Endodermal cell (in vitro differentiated cells): Measurements from ENCODE around the gene SUSD6. TPM values are rescaled to one million over a fixed set of nuclear protein-coding genes. Genes with fewer than 3 reads are reported as not detected.

ENCODE experiments used
- DNase-seq: peaks from one replicate; pipeline ENCODE4 v3.0.0-alpha.2; 2017
- H3K27ac ChIP-seq: 2 replicates; pipeline ENCODE4 v1.5.1; 2013; ENCODE audit warnings: mild to moderate bottlenecking, low read depth, low read length, moderate library complexity
- H3K27me3 ChIP-seq: 2 replicates; pipeline ENCODE4 v1.6.1; 2013; ENCODE audit warnings: mild to moderate bottlenecking, low read length, moderate library complexity; ENCODE audit not compliant: insufficient read depth, control insufficient read depth, poor library complexity, severe bottlenecking
- H3K36me3 ChIP-seq: 2 replicates; pipeline ENCODE4 v1.7.0; 2013; ENCODE audit warnings: mild to moderate bottlenecking, low read length, moderate library complexity; ENCODE audit not compliant: control insufficient read depth, insufficient read depth
- H3K4me1 ChIP-seq: one replicate; pipeline ENCODE4 v1.7.0; 2013; ENCODE audit warnings: low read length; ENCODE audit not compliant: control insufficient read depth, insufficient read depth
- H3K4me3 ChIP-seq: 2 replicates; pipeline ENCODE4 v1.5.1; 2013; ENCODE audit warnings: mild to moderate bottlenecking, low read length, moderate library complexity
- H3K9ac ChIP-seq: 2 replicates; pipeline ENCODE4 v1.6.1; 2013; ENCODE audit warnings: mild to moderate bottlenecking, low read length, moderate library complexity; ENCODE audit not compliant: poor library complexity, severe bottlenecking; ENCODE audit errors: extremely low read depth
- H3K9me3 ChIP-seq: 2 replicates; pipeline ENCODE4 v1.6.1; 2013; ENCODE audit warnings: mild to moderate bottlenecking, low read length, moderate library complexity; ENCODE audit not compliant: control insufficient read depth
- H3K27ac Mint-ChIP-seq: 2 replicates; pipeline ENCODE4 v1.8.0; 2020; ENCODE audit warnings: mixed read lengths
- H3K27me3 Mint-ChIP-seq: 2 replicates; pipeline ENCODE4 v1.8.0; 2021; ENCODE audit warnings: mild to moderate bottlenecking, mixed read lengths; ENCODE audit not compliant: insufficient read depth
- H3K36me3 Mint-ChIP-seq: 2 replicates; pipeline ENCODE4 v1.8.0; 2020; ENCODE audit warnings: low read depth, mixed read lengths
- H3K4me1 Mint-ChIP-seq: 2 replicates; pipeline ENCODE4 v1.8.0; 2020; ENCODE audit warnings: mixed read lengths
- H3K4me3 Mint-ChIP-seq: 2 replicates; pipeline ENCODE4 v1.8.0; 2020; ENCODE audit warnings: mild to moderate bottlenecking, moderate library complexity, mixed read lengths
- H3K9me3 Mint-ChIP-seq: 2 replicates; pipeline ENCODE4 v1.8.0; 2020; ENCODE audit warnings: mild to moderate bottlenecking, mixed read lengths
- WGBS, 2 experiments: methylation state at CpG; one replicate each; pipeline versions ENCODE4 v1.1.5 to v1.1.7; 2013; ENCODE audit warnings: missing lambda C conversion rate in 2 of 2, mixed read lengths in 1 of 2; ENCODE audit not compliant: insufficient coverage in 1 of 2, insufficient read length in 1 of 2; 5-methylcytosine and 5-hydroxymethylcytosine counted together
- total RNA-seq, 2 donors: library from RNA; stranded (reverse); fragmentation: NEBNext Ultra II Directional in 1 of 2; extraction: Animal tissue kit (Norgen Biotek cat#: 25700) in 1 of 2; gene quantifications; 2 replicates in 1 of 2; 3 replicates in 1 of 2; pipeline ENCODE4 v1.2.1, GENCODE V29; 2021
- TF ChIP-seq, protein P1 (sequence below): fragments of 200-600 bp; sonication (generic); conservative IDR thresholded peaks from 2 replicates; pipeline ENCODE4 v1.5.0; 2021; ENCODE audit warnings: antibody characterized with exemption, mild to moderate bottlenecking

The SUSD6 gene
- total RNA-seq, 2 donors from 2014 or later, result 5.7 to 5.9 TPM

DNA sequence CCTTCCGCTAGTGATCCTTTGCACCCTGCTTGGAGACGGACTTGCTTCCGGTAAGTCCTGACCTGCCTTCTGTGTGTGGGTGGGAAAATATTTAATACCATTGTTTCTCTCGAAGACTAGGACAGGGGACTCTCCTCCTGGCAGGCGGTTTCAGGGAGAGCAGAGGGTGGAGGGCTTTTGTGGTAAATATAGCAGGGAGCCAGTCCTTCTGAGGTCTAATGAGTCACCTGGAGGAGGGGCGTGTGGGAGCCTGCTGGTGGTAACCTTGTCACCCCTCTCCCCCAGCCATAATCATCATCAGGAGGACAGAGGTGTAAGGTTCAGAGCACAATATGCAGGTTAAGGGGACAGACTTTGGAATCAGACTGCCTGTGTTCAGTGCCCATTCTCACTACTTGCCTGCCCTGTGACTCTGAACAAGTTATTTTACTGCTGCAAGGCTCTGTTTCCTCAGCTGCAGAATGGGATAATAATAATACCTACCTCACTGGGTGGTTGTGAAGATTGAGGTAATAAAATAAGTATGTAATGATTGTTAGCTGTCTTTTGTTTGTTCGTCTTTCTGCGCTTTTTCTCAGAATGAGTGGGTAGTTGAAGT, 47.4 kb downstream of the SUSD6 start:
- Histone ChIP-seq H3K9ac (no peak overlapping the region), H3K4me1 (peaks cover 12% of the 10 kb centered on the region), H3K36me3 (peaks cover 6% of the 10 kb centered on the region), H3K27me3 (no peaks in the 10 kb centered on the region), H3K4me3 (no peak overlapping the region), H3K27ac (no peak overlapping the region), H3K9me3 (no peaks in the 10 kb centered on the region)
- H3K27me3 Mint-ChIP-seq, result no peaks in the 10 kb centered on the region
- no peak overlapping the region for H3K4me3 Mint-ChIP-seq
- DNase-seq, result no peak
- WGBS, 2 experiments, result 73 to 94% methylated on average over 3 to 8 of the region's 8 CpGs
- peaks cover 48% of the 10 kb centered on the region for H3K4me1 Mint-ChIP-seq
- no peaks in the 10 kb centered on the region for H3K36me3 Mint-ChIP-seq
- H3K9me3 Mint-ChIP-seq, result no peaks in the 10 kb centered on the region
- TF ChIP-seq, protein P1, sequence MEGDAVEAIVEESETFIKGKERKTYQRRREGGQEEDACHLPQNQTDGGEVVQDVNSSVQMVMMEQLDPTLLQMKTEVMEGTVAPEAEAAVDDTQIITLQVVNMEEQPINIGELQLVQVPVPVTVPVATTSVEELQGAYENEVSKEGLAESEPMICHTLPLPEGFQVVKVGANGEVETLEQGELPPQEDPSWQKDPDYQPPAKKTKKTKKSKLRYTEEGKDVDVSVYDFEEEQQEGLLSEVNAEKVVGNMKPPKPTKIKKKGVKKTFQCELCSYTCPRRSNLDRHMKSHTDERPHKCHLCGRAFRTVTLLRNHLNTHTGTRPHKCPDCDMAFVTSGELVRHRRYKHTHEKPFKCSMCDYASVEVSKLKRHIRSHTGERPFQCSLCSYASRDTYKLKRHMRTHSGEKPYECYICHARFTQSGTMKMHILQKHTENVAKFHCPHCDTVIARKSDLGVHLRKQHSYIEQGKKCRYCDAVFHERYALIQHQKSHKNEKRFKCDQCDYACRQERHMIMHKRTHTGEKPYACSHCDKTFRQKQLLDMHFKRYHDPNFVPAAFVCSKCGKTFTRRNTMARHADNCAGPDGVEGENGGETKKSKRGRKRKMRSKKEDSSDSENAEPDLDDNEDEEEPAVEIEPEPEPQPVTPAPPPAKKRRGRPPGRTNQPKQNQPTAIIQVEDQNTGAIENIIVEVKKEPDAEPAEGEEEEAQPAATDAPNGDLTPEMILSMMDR, result no peak
- peak overlapping the region; percentile 38 for H3K27ac Mint-ChIP-seq

DNA sequence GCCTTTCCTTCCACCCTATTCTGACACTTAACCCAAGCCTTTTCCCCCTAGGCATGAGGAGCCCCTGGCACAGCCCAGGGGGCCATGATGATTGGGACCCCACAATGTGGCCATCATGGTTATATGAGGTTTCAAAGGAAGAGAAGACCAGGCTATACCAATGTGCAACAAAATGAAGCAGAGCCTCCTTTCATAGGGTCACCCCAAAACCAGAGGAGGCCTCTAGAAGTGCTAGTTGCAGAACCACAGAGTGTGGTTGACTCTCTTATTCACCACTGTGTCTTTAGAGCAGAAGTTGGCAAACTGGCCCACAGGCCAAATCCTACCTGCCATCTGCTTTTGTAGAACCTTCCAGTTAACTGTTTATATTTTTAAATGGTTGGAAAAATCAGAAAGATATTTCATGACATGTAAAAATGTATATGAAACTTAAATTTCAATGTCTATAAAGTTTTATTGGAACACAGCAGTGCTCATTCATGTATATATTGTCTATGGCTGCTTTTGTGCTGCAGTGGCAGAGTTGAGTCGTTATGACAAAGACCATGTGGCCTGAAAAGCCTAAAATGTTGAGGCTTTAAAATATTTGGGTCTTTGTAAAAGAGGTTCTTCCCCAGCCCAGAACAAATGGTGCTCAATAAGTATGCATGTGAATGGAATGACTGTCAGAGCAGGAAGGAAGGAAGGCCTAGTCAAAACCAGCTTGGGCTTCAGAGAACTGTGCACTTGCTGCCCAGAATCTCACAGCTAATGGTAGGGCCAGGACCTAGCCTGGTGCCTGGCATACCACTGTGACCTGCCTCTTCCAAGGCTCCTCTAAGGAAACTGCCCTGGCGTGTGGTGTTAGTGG, 49.2 kb downstream of the SUSD6 start:
- Histone ChIP-seq H3K27me3 (no peaks in the 10 kb centered on the region), H3K9ac (no peak overlapping the region), H3K27ac (no peak overlapping the region), H3K4me3 (no peak overlapping the region), H3K4me1 (peaks cover 18% of the 10 kb centered on the region), H3K36me3 (peaks cover 6% of the 10 kb centered on the region), H3K9me3 (no peaks in the 10 kb centered on the region)
- H3K4me3 Mint-ChIP-seq, result no peak overlapping the region
- TF ChIP-seq, protein P1, result no peak
- H3K9me3 Mint-ChIP-seq, result no peaks in the 10 kb centered on the region
- no peak for DNase-seq
- H3K4me1 Mint-ChIP-seq, result peaks cover 54% of the 10 kb centered on the region
- H3K36me3 Mint-ChIP-seq, result no peaks in the 10 kb centered on the region
- 82 to 87% methylated on average over 2 of the region's 2 CpGs for WGBS, 2 experiments
- H3K27ac Mint-ChIP-seq, result peak overlapping the region; percentile 32
- no peaks in the 10 kb centered on the region for H3K27me3 Mint-ChIP-seq

DNA sequence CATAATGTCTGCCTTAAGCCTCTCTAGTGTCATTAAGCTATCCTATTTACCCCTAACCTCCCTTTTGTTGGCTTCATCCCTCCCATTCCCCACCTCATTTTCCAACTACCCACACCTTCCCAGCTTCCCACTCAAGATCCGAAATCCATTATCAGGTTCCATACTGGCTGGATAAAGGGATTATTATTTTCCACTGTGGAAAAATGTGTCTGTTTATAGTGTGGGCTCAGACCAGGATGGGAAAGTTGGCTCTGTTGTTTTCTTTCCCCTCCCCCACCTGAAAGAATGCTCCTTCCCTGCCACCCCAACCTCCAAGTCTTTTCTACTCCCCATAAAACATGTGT, 49.8 kb downstream of the SUSD6 start:
- WGBS, 2 experiments, result 100% methylated on average over 1 of the region's 1 CpG; no CpG with 5 or more reads in 1 of the 2 experiments
- Mint-ChIP-seq H3K27ac (peak overlapping the region; percentile 32), H3K9me3 (no peaks in the 10 kb centered on the region), H3K36me3 (no peaks in the 10 kb centered on the region), H3K4me1 (peaks cover 57% of the 10 kb centered on the region), H3K4me3 (no peak overlapping the region), H3K27me3 (no peaks in the 10 kb centered on the region)
- TF ChIP-seq, protein P1, result no peak
- peaks cover 6% of the 10 kb centered on the region for H3K36me3 ChIP-seq
- H3K9me3 ChIP-seq, result no peaks in the 10 kb centered on the region
- no peak for DNase-seq
- H3K4me3 ChIP-seq, result no peak overlapping the region
- H3K27ac ChIP-seq, result no peak overlapping the region
- H3K4me1 ChIP-seq, result peaks cover 18% of the 10 kb centered on the region
- no peak overlapping the region for H3K9ac ChIP-seq
- H3K27me3 ChIP-seq, result no peaks in the 10 kb centered on the region
